DOHH2 (cell line): ENCODE results near the gene LUC7L3.
A peak's percentile ranks its signal among the peaks of the same experiment; 100 is the strongest.

Source experiments
- H3F3A ChIP-seq: fragments of 200-600 bp; sonication (generic), shearing (Covaris generic); 2 replicates; pipeline ENCODE4 v1.6.0; 2016; ENCODE audit warnings: antibody characterized with exemption, mild to moderate bottlenecking; ENCODE audit not compliant: control insufficient read depth, insufficient read depth
- H3K27ac ChIP-seq: fragments of 200-600 bp; sonication (generic); 2 replicates; pipeline ENCODE4 v1.5.1; 2014; ENCODE audit warnings: low read depth, mild to moderate bottlenecking, low read length, moderate library complexity
- H3K27me3 ChIP-seq: fragments of 200-600 bp; sonication (generic); 2 replicates; pipeline ENCODE4 v1.6.1; 2014; ENCODE audit warnings: mild to moderate bottlenecking, low read length, mixed read lengths; ENCODE audit not compliant: control insufficient read depth
- H3K36me3 ChIP-seq: fragments of 200-600 bp; sonication (generic); 2 replicates; pipeline ENCODE4 v1.6.1; 2014; ENCODE audit warnings: mild to moderate bottlenecking, low read length, moderate library complexity, mixed read lengths; ENCODE audit not compliant: control insufficient read depth
- H3K4me1 ChIP-seq: fragments of 200-600 bp; sonication (generic); 2 replicates; pipeline ENCODE4 v1.6.1; 2014; ENCODE audit warnings: mild to moderate bottlenecking, low read length, mixed read lengths; ENCODE audit not compliant: control insufficient read depth
- H3K4me2 ChIP-seq: fragments of 200-600 bp; sonication (generic); 2 replicates; pipeline ENCODE4 v1.6.0; 2014; ENCODE audit warnings: mild to moderate bottlenecking, low read length, moderate library complexity
- H3K4me3 ChIP-seq: fragments of 200-600 bp; sonication (generic); 2 replicates; pipeline ENCODE4 v1.5.1; 2014; ENCODE audit warnings: mild to moderate bottlenecking, low read length, mixed read lengths
- H3K79me2 ChIP-seq: fragments of 200-600 bp; sonication (generic); 2 replicates; pipeline ENCODE4 v1.6.1; 2014; ENCODE audit warnings: mild to moderate bottlenecking, low read length, mixed read lengths; ENCODE audit not compliant: control insufficient read depth
- H3K9me2 ChIP-seq: fragments of 200-600 bp; sonication (generic); replicated peaks from 2 replicates; pipeline ENCODE4 v1.6.1; 2014; ENCODE audit warnings: mild to moderate bottlenecking, low read length, mixed read lengths; ENCODE audit not compliant: control insufficient read depth
- H3K9me3 ChIP-seq: fragments of 200-600 bp; sonication (generic); 2 replicates; pipeline ENCODE4 v1.6.1; 2014; ENCODE audit warnings: antibody characterized with exemption, low read length, mixed read lengths; ENCODE audit not compliant: control insufficient read depth, insufficient read depth
- H4K20me1 ChIP-seq: fragments of 200-600 bp; sonication (generic); 2 replicates; pipeline ENCODE4 v1.6.0; 2014; ENCODE audit warnings: low read depth, mild to moderate bottlenecking, antibody characterized with exemption, low read length, moderate library complexity; ENCODE audit not compliant: control insufficient read depth, insufficient read depth
- CTCF ChIP-seq: fragments of 200-600 bp; sonication (generic); IDR thresholded peaks from one replicate; pipeline ENCODE4 v1.5.1; 2014; ENCODE audit warnings: antibody characterized with exemption, mild to moderate bottlenecking, low read depth, low read length; ENCODE audit not compliant: poor library complexity, severe bottlenecking
- EZH2phosphoT487 ChIP-seq: fragments of 200-600 bp; sonication (generic); IDR thresholded peaks from 2 replicates; pipeline ENCODE4 v1.6.1; 2017; ENCODE audit warnings: borderline replicate concordance, mild to moderate bottlenecking, antibody characterized with exemption, low read length, moderate library complexity, mixed read lengths

LUC7L3 gene

GRCh38 chr17:50779747-50780353 lies 60.4 kb downstream of the LUC7L3 start:
- no peak overlapping the region for H3K4me2 ChIP-seq
- H3K27me3 ChIP-seq, result no peaks in the 10 kb centered on the region; the same call in 1 of the 2 replicates

GRCh38 chr17:50781167-50781566 lies 61.8 kb downstream of the LUC7L3 start:
- TF ChIP-seq CTCF (no peak), EZH2phosphoT487 (no peak)
- Histone ChIP-seq H3K79me2 (no peaks in the 10 kb centered on the region), H3K4me2 (no peak overlapping the region), H3K4me3 (no peak overlapping the region), H3K27ac (no peak overlapping the region), H3F3A (no peaks in the 10 kb centered on the region), H3K27me3 (peaks cover 7% of the 10 kb centered on the region), H3K9me2 (no peaks in the 10 kb centered on the region), H3K36me3 (no peaks in the 10 kb centered on the region), H3K4me1 (no peaks in the 10 kb centered on the region), H3K9me3 (no peaks in the 10 kb centered on the region), H4K20me1 (no peaks in the 10 kb centered on the region)

More at GRCh38 chr17:50779747-50780353, 60.4 kb downstream of the LUC7L3 start:
- Histone ChIP-seq H3K4me3 (no peak overlapping the region), H3K4me1 (no peaks in the 10 kb centered on the region), H3K9me3 (no peaks in the 10 kb centered on the region), H3K9me2 (no peaks in the 10 kb centered on the region), H3K36me3 (no peaks in the 10 kb centered on the region), H4K20me1 (no peaks in the 10 kb centered on the region), H3K27ac (no peak overlapping the region), H3K79me2 (no peaks in the 10 kb centered on the region), H3F3A (no peaks in the 10 kb centered on the region)
- no peak for TF ChIP-seq CTCF
- no peak for TF ChIP-seq EZH2phosphoT487

- H3K9me3 ChIP-seq, result no peaks in the 10 kb centered on the region
- H3K4me2 ChIP-seq, result no peak overlapping the region
- H4K20me1 ChIP-seq, result no peaks in the 10 kb centered on the region
- no peak overlapping the region for H3K27ac ChIP-seq
- peaks cover 7% of the 10 kb centered on the region for H3K27me3 ChIP-seq
- H3K79me2 ChIP-seq, result no peaks in the 10 kb centered on the region
- no peaks in the 10 kb centered on the region for H3F3A ChIP-seq
- TF ChIP-seq CTCF, result peak; percentile 98
- no peak for TF ChIP-seq EZH2phosphoT487
- no peak overlapping the region for H3K4me3 ChIP-seq
- no peaks in the 10 kb centered on the region for H3K36me3 ChIP-seq
- no peaks in the 10 kb centered on the region for H3K4me1 ChIP-seq
- H3K9me2 ChIP-seq, result no peaks in the 10 kb centered on the region
Measured at GRCh38 chr17:50783193-50783660, 63.8 kb downstream of the LUC7L3 start.
